ENCODE data around the gene SARDH. TPM values are rescaled to one million over a fixed set of nuclear protein-coding genes. Genes with fewer than 3 reads are reported as not detected.
A peak's percentile ranks its signal among the peaks of the same experiment; 100 is the strongest.

SARDH gene
- total and polyA plus RNA-seq, 7 experiments from 2014 or later = 0.73 to 27.2 (median 11.0) TPM

GRCh38 chr9:133780404-133780945 lies 42.3 kb upstream of the SARDH start:
- Mint-ChIP-seq H3K9me3 (peaks cover 0 to 2% (median 0%) of the 10 kb centered on the region in 11 donors), H3K27ac (no peak overlapping the region), H3K4me1 (no peaks in the 10 kb centered on the region), H3K4me3 (no peak overlapping the region), H3K36me3 (peaks cover 0 to 2% (median 1%) of the 10 kb centered on the region in 5 donors), H3K27me3 (no peaks in the 10 kb centered on the region)
- no peaks in the 10 kb centered on the region for H3K9me3 ChIP-seq (ENCODE audit: control insufficient read depth in 2 of 3, low read length in 3 of 3)
- H3K27ac ChIP-seq (ENCODE audit: low read depth, low read length) = no peak overlapping the region
- H3K36me3 ChIP-seq (ENCODE audit: control insufficient read depth in 2 of 3, insufficient read depth in 3 of 3, low read length in 3 of 3) = no peaks in the 10 kb centered on the region
- intact Hi-C loops (cut with micrococcal nuclease) = no loop called here
- no peak overlapping the region for H3K4me3 ChIP-seq (ENCODE audit: low read length)
- POLR2A ChIA-PET = no interaction called here
- DNase-seq (no peak), ATAC-seq (no peak)
- H3K4me1 ChIP-seq (ENCODE audit: control insufficient read depth in 2 of 2, insufficient read depth in 2 of 2, low read length in 2 of 2) = no peaks in the 10 kb centered on the region
- no peaks in the 10 kb centered on the region for H3K27me3 ChIP-seq (ENCODE audit: control insufficient read depth in 2 of 2, insufficient read depth in 2 of 2, low read length in 2 of 2)
- CTCF ChIA-PET = interaction anchor here (2.0 to 3.9 kb wide), 2 partner anchors 214 to 217 kb away, joined by 8 to 70 read pairs; no protein-coding TSS in a partner anchor

- Histone ChIP-seq H3K4me1 (ENCODE audit: control insufficient read depth in 2 of 2, insufficient read depth in 2 of 2, low read length in 2 of 2) (no peaks in the 10 kb centered on the region), H3K36me3 (ENCODE audit: control insufficient read depth in 2 of 3, insufficient read depth in 3 of 3, low read length in 3 of 3) (no peaks in the 10 kb centered on the region), H3K4me3 (ENCODE audit: low read length) (no peak overlapping the region), H3K9me3 (ENCODE audit: control insufficient read depth in 2 of 3, low read length in 3 of 3) (no peaks in the 10 kb centered on the region), H3K27ac (ENCODE audit: low read depth, low read length) (no peak overlapping the region), H3K27me3 (ENCODE audit: control insufficient read depth in 2 of 2, insufficient read depth in 2 of 2, low read length in 2 of 2) (no peaks in the 10 kb centered on the region)
- H3K27me3 Mint-ChIP-seq = no peaks in the 10 kb centered on the region
- POLR2A ChIA-PET = no interaction called here
- ATAC-seq (no peak), DNase-seq (no peak)
- H3K36me3 Mint-ChIP-seq = peaks cover 0 to 7% (median 4%) of the 10 kb centered on the region in 5 donors
- peaks cover 0 to 8% (median 0%) of the 10 kb centered on the region in 11 donors for H3K9me3 Mint-ChIP-seq
- intact Hi-C loops (cut with micrococcal nuclease) = no loop called here
- peak overlapping the region in 1 of 9 donors; percentile 33 for H3K27ac Mint-ChIP-seq
- H3K4me1 Mint-ChIP-seq = no peaks in the 10 kb centered on the region
- H3K4me3 Mint-ChIP-seq = no peak overlapping the region
- CTCF ChIA-PET = interaction anchor here (3.9 kb wide), 1 partner anchor 215 kb away, joined by 70 read pairs; no protein-coding TSS in a partner anchor
These were observed 41.6 kb upstream of the SARDH start for GRCh38 chr9:133779516-133780403.

GRCh38 chr9:133779081-133779480 lies 40.9 kb upstream of the SARDH start:
- no peaks in the 10 kb centered on the region for H3K4me1 Mint-ChIP-seq
- H3K4me3 Mint-ChIP-seq = no peak overlapping the region
- H3K4me1 ChIP-seq (ENCODE audit: control insufficient read depth in 2 of 2, insufficient read depth in 2 of 2, low read length in 2 of 2) = no peaks in the 10 kb centered on the region
- DNase-seq = no peak
- no peaks in the 10 kb centered on the region for H3K27me3 Mint-ChIP-seq
- ATAC-seq = no peak
- H3K27me3 ChIP-seq (ENCODE audit: control insufficient read depth in 2 of 2, insufficient read depth in 2 of 2, low read length in 2 of 2) = no peaks in the 10 kb centered on the region
- ChIA-PET POLR2A (interaction anchor here (0.5 kb wide), 1 partner anchor 237 kb away, joined by 3 read pairs; no protein-coding TSS in a partner anchor), CTCF (no interaction called here)
- no peak overlapping the region for H3K4me3 ChIP-seq (ENCODE audit: low read length)
- H3K9me3 ChIP-seq (ENCODE audit: control insufficient read depth in 2 of 3, low read length in 3 of 3) = peaks cover 0 to 6% (median 0%) of the 10 kb centered on the region in 3 experiments
- no peaks in the 10 kb centered on the region for H3K36me3 ChIP-seq (ENCODE audit: control insufficient read depth in 2 of 3, insufficient read depth in 3 of 3, low read length in 3 of 3)
- peaks cover 1 to 13% (median 6%) of the 10 kb centered on the region in 5 donors for H3K36me3 Mint-ChIP-seq
- intact Hi-C loops (cut with micrococcal nuclease) = no loop called here
- H3K27ac ChIP-seq (ENCODE audit: low read depth, low read length) = no peak overlapping the region
- H3K9me3 Mint-ChIP-seq = peaks cover 0 to 14% (median 0%) of the 10 kb centered on the region in 11 donors
- no peak overlapping the region for H3K27ac Mint-ChIP-seq

- no peak for ATAC-seq
- H3K4me1 Mint-ChIP-seq = no peaks in the 10 kb centered on the region
- no peak overlapping the region for H3K4me3 ChIP-seq (ENCODE audit: low read length)
- H3K36me3 ChIP-seq (ENCODE audit: control insufficient read depth in 2 of 3, insufficient read depth in 3 of 3, low read length in 3 of 3) = no peaks in the 10 kb centered on the region
- DNase-seq = no peak
- no peak overlapping the region for H3K27ac ChIP-seq (ENCODE audit: low read depth, low read length)
- CTCF ChIA-PET = no interaction called here
- peaks cover 0 to 19% (median 0%) of the 10 kb centered on the region in 11 donors for H3K9me3 Mint-ChIP-seq
- H3K27ac Mint-ChIP-seq = no peak overlapping the region
- POLR2A ChIA-PET = interaction anchor here (0.5 kb wide), 1 partner anchor 236 kb away, joined by 3 read pairs; no protein-coding TSS in a partner anchor
- H3K27me3 Mint-ChIP-seq = no peaks in the 10 kb centered on the region
- H3K36me3 Mint-ChIP-seq = peaks cover 1 to 19% (median 7%) of the 10 kb centered on the region in 5 donors
- intact Hi-C loops (cut with micrococcal nuclease) = no loop called here
- no peak overlapping the region for H3K4me3 Mint-ChIP-seq
- H3K27me3 ChIP-seq (ENCODE audit: control insufficient read depth in 2 of 2, insufficient read depth in 2 of 2, low read length in 2 of 2) = no peaks in the 10 kb centered on the region
- no peaks in the 10 kb centered on the region for H3K4me1 ChIP-seq (ENCODE audit: control insufficient read depth in 2 of 2, insufficient read depth in 2 of 2, low read length in 2 of 2)
- H3K9me3 ChIP-seq (ENCODE audit: control insufficient read depth in 2 of 3, low read length in 3 of 3) = peaks cover 0 to 11% (median 0%) of the 10 kb centered on the region in 3 experiments
These were observed 40.3 kb upstream of the SARDH start for GRCh38 chr9:133778336-133779013.

- H3K36me3 Mint-ChIP-seq = peaks cover 1 to 25% (median 7%) of the 10 kb centered on the region in 5 donors
- H3K9me3 Mint-ChIP-seq = peaks cover 0 to 23% (median 0%) of the 10 kb centered on the region in 11 donors
- Histone ChIP-seq H3K4me3 (ENCODE audit: low read length) (no peak overlapping the region), H3K27me3 (ENCODE audit: control insufficient read depth in 2 of 2, insufficient read depth in 2 of 2, low read length in 2 of 2) (no peaks in the 10 kb centered on the region), H3K36me3 (ENCODE audit: control insufficient read depth in 2 of 3, insufficient read depth in 3 of 3, low read length in 3 of 3) (no peaks in the 10 kb centered on the region), H3K27ac (ENCODE audit: low read depth, low read length) (no peak overlapping the region), H3K4me1 (ENCODE audit: control insufficient read depth in 2 of 2, insufficient read depth in 2 of 2, low read length in 2 of 2) (no peaks in the 10 kb centered on the region), H3K9me3 (ENCODE audit: control insufficient read depth in 2 of 3, low read length in 3 of 3) (peaks cover 0 to 11% (median 0%) of the 10 kb centered on the region in 3 experiments)
- no peak overlapping the region for H3K4me3 Mint-ChIP-seq
- CTCF ChIA-PET = interaction anchor here (0.7 kb wide), 1 partner anchor 12 kb away, joined by 3 read pairs; no protein-coding TSS in a partner anchor
- H3K27me3 Mint-ChIP-seq = no peaks in the 10 kb centered on the region
- DNase-seq (no peak), ATAC-seq (no peak)
- no peaks in the 10 kb centered on the region for H3K4me1 Mint-ChIP-seq
- no peak overlapping the region for H3K27ac Mint-ChIP-seq
- POLR2A ChIA-PET = no interaction called here
- intact Hi-C loops (cut with micrococcal nuclease) = no loop called here
These were observed 39.7 kb upstream of the SARDH start for GRCh38 chr9:133777871-133778270.

GRCh38 chr9:133777068-133777791 lies 39.1 kb upstream of the SARDH start:
- POLR2A ChIA-PET = no interaction called here
- Mint-ChIP-seq H3K27ac (no peak overlapping the region), H3K9me3 (peaks cover 0 to 23% (median 0%) of the 10 kb centered on the region in 11 donors), H3K4me1 (no peaks in the 10 kb centered on the region), H3K36me3 (peaks cover 1 to 25% (median 7%) of the 10 kb centered on the region in 5 donors), H3K27me3 (no peaks in the 10 kb centered on the region), H3K4me3 (no peak overlapping the region)
- H3K4me3 ChIP-seq (ENCODE audit: low read length) = no peak overlapping the region
- intact Hi-C loops (cut with micrococcal nuclease) = no loop called here
- CTCF ChIA-PET = interaction anchor here (0.7 kb wide), 1 partner anchor 13 kb away, joined by 3 read pairs; no protein-coding TSS in a partner anchor
- no peak for DNase-seq
- H3K9me3 ChIP-seq (ENCODE audit: control insufficient read depth in 2 of 3, low read length in 3 of 3) = peaks cover 0 to 11% (median 0%) of the 10 kb centered on the region in 3 experiments
- no peaks in the 10 kb centered on the region for H3K27me3 ChIP-seq (ENCODE audit: control insufficient read depth in 2 of 2, insufficient read depth in 2 of 2, low read length in 2 of 2)
- H3K36me3 ChIP-seq (ENCODE audit: control insufficient read depth in 2 of 3, insufficient read depth in 3 of 3, low read length in 3 of 3) = no peaks in the 10 kb centered on the region
- H3K27ac ChIP-seq (ENCODE audit: low read depth, low read length) = no peak overlapping the region
- H3K4me1 ChIP-seq (ENCODE audit: control insufficient read depth in 2 of 2, insufficient read depth in 2 of 2, low read length in 2 of 2) = no peaks in the 10 kb centered on the region
- ATAC-seq = no peak
